KG1 (cell line): Measurements from ENCODE around the gene RPP25.
A peak's percentile ranks its signal among the peaks of the same experiment; 100 is the strongest.

Experiments used
- DNase-seq: peaks from one replicate; lab custom pipeline; 2025; lab: John Stamatoyannopoulos, UW

The RPP25 gene

GRCh38 chr15:74956648-74957475 is at the start of gene RPP25:
RPP25 (minus strand) TSS chr15:74956772; CDS start chr15:74956583, 189 bp downstream.
- peak; percentile 20 for DNase-seq

GRCh38 chr15:75002398-75002797 is 45.8 kb upstream of the RPP25 start:
- DNase-seq = no peak

GRCh38 chr15:75001310-75001709 is 44.7 kb upstream of the RPP25 start:
- no peak for DNase-seq

- no peak for DNase-seq
These were observed 41.0 kb upstream of the RPP25 start for GRCh38 chr15:74997543-74997942.

GRCh38 chr15:74997141-74997540 is 40.6 kb upstream of the RPP25 start:
- no peak for DNase-seq

- no peak for DNase-seq
These were observed 39.5 kb upstream of the RPP25 start for GRCh38 chr15:74995779-74996765.

- peak; percentile 73 for DNase-seq
These were observed 38.7 kb upstream of the RPP25 start, which contains the start of gene SCAMP5 for GRCh38 chr15:74995182-74995778. SCAMP5 (plus strand) TSS chr15:74995563; CDS start chr15:75011840, 16,277 bp downstream.

GRCh38 chr15:74994685-74995084 is 38.1 kb upstream of the RPP25 start:
- no peak for DNase-seq

- DNase-seq = no peak
These were observed 37.7 kb upstream of the RPP25 start for GRCh38 chr15:74994236-74994635.

- DNase-seq = no peak
These were observed 36.0 kb upstream of the RPP25 start for GRCh38 chr15:74992619-74993018.

- DNase-seq = no peak
These were observed 33.0 kb upstream of the RPP25 start for GRCh38 chr15:74989527-74989926.

GRCh38 chr15:74988007-74988800 is 31.6 kb upstream of the RPP25 start:
- peak; percentile 42 for DNase-seq

- DNase-seq = no peak
These were observed 27.2 kb upstream of the RPP25 start for GRCh38 chr15:74983725-74984231.

GRCh38 chr15:74982183-74982582 is 25.6 kb upstream of the RPP25 start:
- no peak for DNase-seq

GRCh38 chr15:74978503-74978902 is 21.9 kb upstream of the RPP25 start:
- DNase-seq = no peak

- no peak for DNase-seq
These were observed 21.5 kb upstream of the RPP25 start for GRCh38 chr15:74978077-74978476.

GRCh38 chr15:74977599-74977998 is 21.0 kb upstream of the RPP25 start:
- DNase-seq = no peak

- no peak for DNase-seq
These were observed 19.6 kb upstream of the RPP25 start for GRCh38 chr15:74976159-74976558.

GRCh38 chr15:74967670-74968069 is 11.1 kb upstream of the RPP25 start:
- DNase-seq = no peak

GRCh38 chr15:74964794-74965193 is 8.2 kb upstream of the RPP25 start:
- DNase-seq = no peak

GRCh38 chr15:74963213-74963612 is 6.6 kb upstream of the RPP25 start:
- no peak for DNase-seq
